Endodermal cell (in vitro differentiated cells): ENCODE measurements around the gene RIN3. TPM values are rescaled to one million over a fixed set of nuclear protein-coding genes. Genes with fewer than 3 reads are reported as not detected.

ENCODE experiments used
- DNase-seq: peaks from one replicate; pipeline ENCODE4 v3.0.0-alpha.2; 2017
- H3K27ac ChIP-seq: 2 replicates; pipeline ENCODE4 v1.5.1; 2013; ENCODE audit warnings: mild to moderate bottlenecking, low read depth, low read length, moderate library complexity
- H3K27me3 ChIP-seq: 2 replicates; pipeline ENCODE4 v1.6.1; 2013; ENCODE audit warnings: mild to moderate bottlenecking, low read length, moderate library complexity; ENCODE audit not compliant: insufficient read depth, control insufficient read depth, poor library complexity, severe bottlenecking
- H3K36me3 ChIP-seq: 2 replicates; pipeline ENCODE4 v1.7.0; 2013; ENCODE audit warnings: mild to moderate bottlenecking, low read length, moderate library complexity; ENCODE audit not compliant: control insufficient read depth, insufficient read depth
- H3K4me1 ChIP-seq: one replicate; pipeline ENCODE4 v1.7.0; 2013; ENCODE audit warnings: low read length; ENCODE audit not compliant: control insufficient read depth, insufficient read depth
- H3K4me3 ChIP-seq: 2 replicates; pipeline ENCODE4 v1.5.1; 2013; ENCODE audit warnings: mild to moderate bottlenecking, low read length, moderate library complexity
- H3K9ac ChIP-seq: 2 replicates; pipeline ENCODE4 v1.6.1; 2013; ENCODE audit warnings: mild to moderate bottlenecking, low read length, moderate library complexity; ENCODE audit not compliant: poor library complexity, severe bottlenecking; ENCODE audit errors: extremely low read depth
- H3K9me3 ChIP-seq: 2 replicates; pipeline ENCODE4 v1.6.1; 2013; ENCODE audit warnings: mild to moderate bottlenecking, low read length, moderate library complexity; ENCODE audit not compliant: control insufficient read depth
- H3K27ac Mint-ChIP-seq: 2 replicates; pipeline ENCODE4 v1.8.0; 2020; ENCODE audit warnings: mixed read lengths
- H3K27me3 Mint-ChIP-seq: 2 replicates; pipeline ENCODE4 v1.8.0; 2021; ENCODE audit warnings: mild to moderate bottlenecking, mixed read lengths; ENCODE audit not compliant: insufficient read depth
- H3K36me3 Mint-ChIP-seq: 2 replicates; pipeline ENCODE4 v1.8.0; 2020; ENCODE audit warnings: low read depth, mixed read lengths
- H3K4me1 Mint-ChIP-seq: 2 replicates; pipeline ENCODE4 v1.8.0; 2020; ENCODE audit warnings: mixed read lengths
- H3K4me3 Mint-ChIP-seq: 2 replicates; pipeline ENCODE4 v1.8.0; 2020; ENCODE audit warnings: mild to moderate bottlenecking, moderate library complexity, mixed read lengths
- H3K9me3 Mint-ChIP-seq: 2 replicates; pipeline ENCODE4 v1.8.0; 2020; ENCODE audit warnings: mild to moderate bottlenecking, mixed read lengths
- WGBS, 2 experiments: methylation state at CpG; one replicate each; pipeline versions ENCODE4 v1.1.5 to v1.1.7; 2013; ENCODE audit warnings: missing lambda C conversion rate in 2 of 2, mixed read lengths in 1 of 2; ENCODE audit not compliant: insufficient coverage in 1 of 2, insufficient read length in 1 of 2; 5-methylcytosine and 5-hydroxymethylcytosine counted together
- total RNA-seq, 2 donors: library from RNA; stranded (reverse); fragmentation: NEBNext Ultra II Directional in 1 of 2; extraction: Animal tissue kit (Norgen Biotek cat#: 25700) in 1 of 2; gene quantifications; 2 replicates in 1 of 2; 3 replicates in 1 of 2; pipeline ENCODE4 v1.2.1, GENCODE V29; 2021
- TF ChIP-seq, protein P1 (sequence below): fragments of 200-600 bp; sonication (generic); conservative IDR thresholded peaks from 2 replicates; pipeline ENCODE4 v1.5.0; 2021; ENCODE audit warnings: antibody characterized with exemption, mild to moderate bottlenecking

RIN3 gene
- total RNA-seq, 2 donors from 2014 or later = 5.2 to 6.0 TPM

- Mint-ChIP-seq H3K36me3 (peaks cover 46% of the 10 kb centered on the region), H3K27me3 (no peaks in the 10 kb centered on the region)
- 96 to 98% methylated on average over 5 of the region's 5 CpGs for WGBS, 2 experiments
Measured at GRCh38 chr14:92710001-92710341, 196.4 kb downstream of the RIN3 start.

GRCh38 chr14:92711976-92712653, 198.5 kb downstream of the RIN3 start:
- H3K27me3 Mint-ChIP-seq = no peaks in the 10 kb centered on the region
- TF ChIP-seq, protein P1, sequence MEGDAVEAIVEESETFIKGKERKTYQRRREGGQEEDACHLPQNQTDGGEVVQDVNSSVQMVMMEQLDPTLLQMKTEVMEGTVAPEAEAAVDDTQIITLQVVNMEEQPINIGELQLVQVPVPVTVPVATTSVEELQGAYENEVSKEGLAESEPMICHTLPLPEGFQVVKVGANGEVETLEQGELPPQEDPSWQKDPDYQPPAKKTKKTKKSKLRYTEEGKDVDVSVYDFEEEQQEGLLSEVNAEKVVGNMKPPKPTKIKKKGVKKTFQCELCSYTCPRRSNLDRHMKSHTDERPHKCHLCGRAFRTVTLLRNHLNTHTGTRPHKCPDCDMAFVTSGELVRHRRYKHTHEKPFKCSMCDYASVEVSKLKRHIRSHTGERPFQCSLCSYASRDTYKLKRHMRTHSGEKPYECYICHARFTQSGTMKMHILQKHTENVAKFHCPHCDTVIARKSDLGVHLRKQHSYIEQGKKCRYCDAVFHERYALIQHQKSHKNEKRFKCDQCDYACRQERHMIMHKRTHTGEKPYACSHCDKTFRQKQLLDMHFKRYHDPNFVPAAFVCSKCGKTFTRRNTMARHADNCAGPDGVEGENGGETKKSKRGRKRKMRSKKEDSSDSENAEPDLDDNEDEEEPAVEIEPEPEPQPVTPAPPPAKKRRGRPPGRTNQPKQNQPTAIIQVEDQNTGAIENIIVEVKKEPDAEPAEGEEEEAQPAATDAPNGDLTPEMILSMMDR = no peak
- H3K9me3 Mint-ChIP-seq = no peaks in the 10 kb centered on the region
- whole genome bisulfite sequencing, 2 experiments = 94% methylated on average over 7 of the region's 7 CpGs
- no peak overlapping the region for H3K27ac Mint-ChIP-seq
- Histone ChIP-seq H3K4me1 (no peaks in the 10 kb centered on the region), H3K4me3 (no peak overlapping the region), H3K27me3 (no peaks in the 10 kb centered on the region), H3K36me3 (peaks cover 25% of the 10 kb centered on the region), H3K9me3 (no peaks in the 10 kb centered on the region), H3K9ac (no peak overlapping the region), H3K27ac (no peak overlapping the region)
- no peaks in the 10 kb centered on the region for H3K4me1 Mint-ChIP-seq
- no peak for DNase-seq
- peaks cover 30% of the 10 kb centered on the region for H3K36me3 Mint-ChIP-seq
- H3K4me3 Mint-ChIP-seq = no peak overlapping the region

More at GRCh38 chr14:92710001-92710341, 196.4 kb downstream of the RIN3 start:
- no peaks in the 10 kb centered on the region for H3K9me3 Mint-ChIP-seq
- Histone ChIP-seq H3K9ac (no peak overlapping the region), H3K27me3 (no peaks in the 10 kb centered on the region), H3K4me1 (no peaks in the 10 kb centered on the region), H3K4me3 (no peak overlapping the region), H3K36me3 (peaks cover 29% of the 10 kb centered on the region), H3K27ac (no peak overlapping the region), H3K9me3 (no peaks in the 10 kb centered on the region)
- H3K4me3 Mint-ChIP-seq = no peak overlapping the region
- TF ChIP-seq, protein P1 = no peak
- no peak overlapping the region for H3K27ac Mint-ChIP-seq
- DNase-seq = no peak
- H3K4me1 Mint-ChIP-seq = no peaks in the 10 kb centered on the region

- TF ChIP-seq, protein P1 = no peak
- 94 to 100% methylated on average over 5 to 8 of the region's 8 CpGs for WGBS, 2 experiments
- Histone ChIP-seq H3K27ac (no peak overlapping the region), H3K9me3 (no peaks in the 10 kb centered on the region), H3K36me3 (peaks cover 25% of the 10 kb centered on the region), H3K9ac (no peak overlapping the region), H3K4me1 (no peaks in the 10 kb centered on the region), H3K4me3 (no peak overlapping the region), H3K27me3 (no peaks in the 10 kb centered on the region)
- DNase-seq = no peak
- Mint-ChIP-seq H3K4me3 (no peak overlapping the region), H3K9me3 (no peaks in the 10 kb centered on the region), H3K4me1 (no peaks in the 10 kb centered on the region), H3K27me3 (no peaks in the 10 kb centered on the region), H3K36me3 (peaks cover 28% of the 10 kb centered on the region), H3K27ac (no peak overlapping the region)
Measured at GRCh38 chr14:92712654-92713051, 199.1 kb downstream of the RIN3 start.
